HG03460 (cell line): ENCODE measurements around the gene CNTN4.

Source experiments
- ATAC-seq: cut with Tn5 transposase; IDR thresholded peaks from one replicate; pipeline ENCODE4 v1.9.1; 2021; ENCODE audit not compliant: unreplicated experiment

The CNTN4 gene

GRCh38 chr3:2390926-2391532, 292.4 kb downstream of the CNTN4 start:
- ATAC-seq: no peak

- ATAC-seq: no peak
These were observed 293.2 kb downstream of the CNTN4 start for GRCh38 chr3:2391896-2392295.

- ATAC-seq: no peak
These were observed 294.3 kb downstream of the CNTN4 start for GRCh38 chr3:2392981-2393380.

GRCh38 chr3:2415083-2415482, 316.4 kb downstream of the CNTN4 start:
- no peak for ATAC-seq

GRCh38 chr3:2420919-2421318, 322.3 kb downstream of the CNTN4 start:
- no peak for ATAC-seq

- no peak for ATAC-seq
These were observed 324.5 kb downstream of the CNTN4 start for GRCh38 chr3:2423143-2423542.

- ATAC-seq: no peak
These were observed 342.9 kb downstream of the CNTN4 start for GRCh38 chr3:2441558-2441957.

GRCh38 chr3:2446146-2446545, 347.5 kb downstream of the CNTN4 start:
- no peak for ATAC-seq

GRCh38 chr3:2452249-2452648, 353.6 kb downstream of the CNTN4 start:
- ATAC-seq: no peak

GRCh38 chr3:2454865-2455264, 356.2 kb downstream of the CNTN4 start:
- ATAC-seq: no peak

- no peak for ATAC-seq
These were observed 358.1 kb downstream of the CNTN4 start for GRCh38 chr3:2456788-2457187.

- ATAC-seq: no peak
These were observed 360.1 kb downstream of the CNTN4 start for GRCh38 chr3:2458816-2459215.

- no peak for ATAC-seq
These were observed 367.2 kb downstream of the CNTN4 start for GRCh38 chr3:2465842-2466241.

- ATAC-seq: no peak
These were observed 370.1 kb downstream of the CNTN4 start for GRCh38 chr3:2468816-2469215.

GRCh38 chr3:2476996-2477395, 378.3 kb downstream of the CNTN4 start:
- ATAC-seq: no peak

- no peak for ATAC-seq
These were observed 379.0 kb downstream of the CNTN4 start for GRCh38 chr3:2477620-2478019.

- ATAC-seq: no peak
These were observed 385.7 kb downstream of the CNTN4 start for GRCh38 chr3:2484162-2485026.

GRCh38 chr3:2485027-2485375, 386.3 kb downstream of the CNTN4 start:
- ATAC-seq: no peak

GRCh38 chr3:2495746-2496145, 397.1 kb downstream of the CNTN4 start:
- ATAC-seq: no peak

- ATAC-seq: no peak
These were observed 406.2 kb downstream of the CNTN4 start for GRCh38 chr3:2504912-2505311.

GRCh38 chr3:2506776-2507175, 408.1 kb downstream of the CNTN4 start:
- no peak for ATAC-seq

- ATAC-seq: no peak
These were observed 412.0 kb downstream of the CNTN4 start for GRCh38 chr3:2510591-2511145.
